Measurements from ENCODE around the gene ZNF235. TPM values are rescaled to one million over a fixed set of nuclear protein-coding genes. Genes with fewer than 3 reads are reported as not detected.
A peak's percentile ranks its signal among the peaks of the same experiment; 100 is the strongest.

Gene ZNF235
- total and polyA plus RNA-seq, 4 donors = 0.96 to 5.3 (median 2.1) TPM

DNA sequence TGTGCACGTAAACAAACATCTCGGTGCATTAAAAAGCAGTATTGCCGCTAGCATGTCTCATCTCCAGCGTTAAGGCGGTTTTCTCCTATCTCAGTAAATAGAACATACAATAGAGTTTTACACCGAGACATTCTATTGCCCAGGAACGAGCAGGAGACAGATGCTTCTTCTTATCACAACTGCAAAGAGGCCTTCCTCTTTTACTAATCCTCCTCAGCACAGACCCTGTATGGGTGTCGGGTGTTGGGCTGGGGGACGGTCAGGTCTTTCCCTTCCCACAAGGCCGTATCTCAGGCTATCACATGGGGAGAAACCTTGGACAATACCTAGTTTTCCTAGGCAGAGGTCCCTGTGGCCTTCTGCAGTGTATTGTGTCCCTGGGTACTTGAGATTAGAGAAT is 23.9 kb downstream of the ZNF235 start:
- Histone ChIP-seq H3K4me1 (ENCODE audit: control insufficient read depth in 4 of 4, insufficient read depth in 4 of 4, low read length in 3 of 4) (no peaks in the 10 kb centered on the region), H3K27me3 (ENCODE audit: control insufficient read depth in 4 of 4, insufficient read depth in 4 of 4, low read length in 3 of 4) (no peaks in the 10 kb centered on the region), H3K27ac (ENCODE audit: low read depth in 1 of 2, low read length in 2 of 2) (no peak overlapping the region), H3K9ac (ENCODE audit: low read depth in 1 of 2, low read length in 2 of 2) (no peak overlapping the region), H3K36me3 (ENCODE audit: control insufficient read depth in 4 of 4, insufficient read depth in 3 of 4, low read depth in 1 of 4, low read length in 3 of 4) (peaks cover 0 to 4% (median 2%) of the 10 kb centered on the region in 4 donors), H3K4me3 (ENCODE audit: low read depth in 1 of 3, low read length in 3 of 3) (peak overlapping the region in 2 of 3 donors; percentile 21 to 35), H3K9me3 (ENCODE audit: control insufficient read depth in 4 of 4, low read length in 3 of 4) (peaks cover 21 to 62% (median 42%) of the 10 kb centered on the region in 4 donors)
- WGBS = 89% methylated on average over 10 of the region's 10 CpGs
- no peak for TF ChIP-seq HNF4A (conservative IDR thresholded peaks at IDR 0.05)
- no peak for TF ChIP-seq JUND (IDR thresholded peaks at IDR 0.05)
- no peak for TF ChIP-seq ATF3 (IDR thresholded peaks at IDR 0.05)
- TF ChIP-seq GABPA (IDR thresholded peaks at IDR 0.05 in 1 of 2, conservative IDR thresholded peaks at IDR 0.05 in 1 of 2) = no peak
- TF ChIP-seq TAF1 (conservative IDR thresholded peaks at IDR 0.05) = no peak
- no peak for TF ChIP-seq RXRA (IDR thresholded peaks at IDR 0.05)
- TF ChIP-seq SP1 (IDR thresholded peaks at IDR 0.05) = no peak
- TF ChIP-seq YY1 (IDR thresholded peaks at IDR 0.05) = no peak
- TF ChIP-seq, protein P1, sequence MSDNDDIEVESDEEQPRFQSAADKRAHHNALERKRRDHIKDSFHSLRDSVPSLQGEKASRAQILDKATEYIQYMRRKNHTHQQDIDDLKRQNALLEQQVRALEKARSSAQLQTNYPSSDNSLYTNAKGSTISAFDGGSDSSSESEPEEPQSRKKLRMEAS (IDR thresholded peaks at IDR 0.05) = no peak
- no peak for TF ChIP-seq HNF4G (IDR thresholded peaks at IDR 0.05)
- TF ChIP-seq, protein P2, sequence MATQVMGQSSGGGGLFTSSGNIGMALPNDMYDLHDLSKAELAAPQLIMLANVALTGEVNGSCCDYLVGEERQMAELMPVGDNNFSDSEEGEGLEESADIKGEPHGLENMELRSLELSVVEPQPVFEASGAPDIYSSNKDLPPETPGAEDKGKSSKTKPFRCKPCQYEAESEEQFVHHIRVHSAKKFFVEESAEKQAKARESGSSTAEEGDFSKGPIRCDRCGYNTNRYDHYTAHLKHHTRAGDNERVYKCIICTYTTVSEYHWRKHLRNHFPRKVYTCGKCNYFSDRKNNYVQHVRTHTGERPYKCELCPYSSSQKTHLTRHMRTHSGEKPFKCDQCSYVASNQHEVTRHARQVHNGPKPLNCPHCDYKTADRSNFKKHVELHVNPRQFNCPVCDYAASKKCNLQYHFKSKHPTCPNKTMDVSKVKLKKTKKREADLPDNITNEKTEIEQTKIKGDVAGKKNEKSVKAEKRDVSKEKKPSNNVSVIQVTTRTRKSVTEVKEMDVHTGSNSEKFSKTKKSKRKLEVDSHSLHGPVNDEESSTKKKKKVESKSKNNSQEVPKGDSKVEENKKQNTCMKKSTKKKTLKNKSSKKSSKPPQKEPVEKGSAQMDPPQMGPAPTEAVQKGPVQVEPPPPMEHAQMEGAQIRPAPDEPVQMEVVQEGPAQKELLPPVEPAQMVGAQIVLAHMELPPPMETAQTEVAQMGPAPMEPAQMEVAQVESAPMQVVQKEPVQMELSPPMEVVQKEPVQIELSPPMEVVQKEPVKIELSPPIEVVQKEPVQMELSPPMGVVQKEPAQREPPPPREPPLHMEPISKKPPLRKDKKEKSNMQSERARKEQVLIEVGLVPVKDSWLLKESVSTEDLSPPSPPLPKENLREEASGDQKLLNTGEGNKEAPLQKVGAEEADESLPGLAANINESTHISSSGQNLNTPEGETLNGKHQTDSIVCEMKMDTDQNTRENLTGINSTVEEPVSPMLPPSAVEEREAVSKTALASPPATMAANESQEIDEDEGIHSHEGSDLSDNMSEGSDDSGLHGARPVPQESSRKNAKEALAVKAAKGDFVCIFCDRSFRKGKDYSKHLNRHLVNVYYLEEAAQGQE (IDR thresholded peaks at IDR 0.05) = no peak
- no peak for TF ChIP-seq NR2F2 (IDR thresholded peaks at IDR 0.05)
- TF ChIP-seq, protein P3, sequence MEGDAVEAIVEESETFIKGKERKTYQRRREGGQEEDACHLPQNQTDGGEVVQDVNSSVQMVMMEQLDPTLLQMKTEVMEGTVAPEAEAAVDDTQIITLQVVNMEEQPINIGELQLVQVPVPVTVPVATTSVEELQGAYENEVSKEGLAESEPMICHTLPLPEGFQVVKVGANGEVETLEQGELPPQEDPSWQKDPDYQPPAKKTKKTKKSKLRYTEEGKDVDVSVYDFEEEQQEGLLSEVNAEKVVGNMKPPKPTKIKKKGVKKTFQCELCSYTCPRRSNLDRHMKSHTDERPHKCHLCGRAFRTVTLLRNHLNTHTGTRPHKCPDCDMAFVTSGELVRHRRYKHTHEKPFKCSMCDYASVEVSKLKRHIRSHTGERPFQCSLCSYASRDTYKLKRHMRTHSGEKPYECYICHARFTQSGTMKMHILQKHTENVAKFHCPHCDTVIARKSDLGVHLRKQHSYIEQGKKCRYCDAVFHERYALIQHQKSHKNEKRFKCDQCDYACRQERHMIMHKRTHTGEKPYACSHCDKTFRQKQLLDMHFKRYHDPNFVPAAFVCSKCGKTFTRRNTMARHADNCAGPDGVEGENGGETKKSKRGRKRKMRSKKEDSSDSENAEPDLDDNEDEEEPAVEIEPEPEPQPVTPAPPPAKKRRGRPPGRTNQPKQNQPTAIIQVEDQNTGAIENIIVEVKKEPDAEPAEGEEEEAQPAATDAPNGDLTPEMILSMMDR (IDR thresholded peaks at IDR 0.05; ENCODE audit: low read depth, low read length, missing input control) = no peak
- TF ChIP-seq RAD21 (IDR thresholded peaks at IDR 0.05) = no peak
- no peak for TF ChIP-seq FOXA2 (IDR thresholded peaks at IDR 0.05)
- no peak for TF ChIP-seq ZBTB33 (IDR thresholded peaks at IDR 0.05)
- TF ChIP-seq EGR1 (IDR thresholded peaks at IDR 0.05; ENCODE audit: low read depth in 2 of 2) = no peak
- TF ChIP-seq FOXA1 (IDR thresholded peaks at IDR 0.05) = no peak
- DNase-seq (ENCODE audit: low spot score) = no peak
